Gastroesophageal sphincter (tissue), 4 donors: Measurements from ENCODE around the gene KRTAP16-1. TPM values are rescaled to one million over a fixed set of nuclear protein-coding genes. Genes with fewer than 3 reads are reported as not detected.

Experiments
- ATAC-seq: fragments of 150-250 bp; one replicate; pipeline ENCODE4 v1.9.1; 2016; ENCODE audit warnings: mild to moderate bottlenecking, moderate library complexity
- H3K27ac ChIP-seq, 4 donors: fragments of 200-600 bp; sonication (generic) in 3 of 4; 1 replicate in 3 of 4; 2 replicates in 1 of 4; pipeline ENCODE4 v1.5.1; 2016 to 2019
- H3K27me3 ChIP-seq: fragments of 200-600 bp; sonication (generic); one replicate; pipeline ENCODE4 v1.5.1; 2019
- H3K36me3 ChIP-seq, 2 donors: fragments of 200-600 bp; sonication (generic); one replicate each; pipeline ENCODE4 v1.5.1; 2019; ENCODE audit warnings: control low read depth in 1 of 2
- H3K4me1 ChIP-seq, 3 donors: fragments of 200-600 bp; sonication (generic); 1 replicate in 2 of 3; 2 replicates in 1 of 3; pipeline ENCODE4 v1.5.1; 2016 to 2019; ENCODE audit warnings: control low read depth in 2 of 3
- H3K4me3 ChIP-seq, 2 donors: fragments of 200-600 bp; sonication (generic); one replicate each; pipeline ENCODE4 v1.5.1; 2019; ENCODE audit warnings: mild to moderate bottlenecking in 1 of 2, moderate library complexity in 1 of 2
- H3K9me3 ChIP-seq, 3 donors: fragments of 200-600 bp; sonication (generic); one replicate each; pipeline ENCODE4 v1.5.1; 2017 to 2019; ENCODE audit warnings: control low read depth in 2 of 3
- CTCF ChIP-seq, 4 experiments: fragments of 200-600 bp in 2 of 4; fragments of 450-650 bp in 2 of 4; sonication (generic) in 1 of 4; IDR thresholded peaks; one replicate each; pipeline ENCODE4 v1.5.1; 2017 to 2019; ENCODE audit warnings: antibody characterized with exemption in 4 of 4, mild to moderate bottlenecking in 2 of 4, moderate library complexity in 2 of 4
- EP300 ChIP-seq: sonication (generic); formaldehyde crosslinking; IDR thresholded peaks from one replicate; pipeline ENCODE4 v1.6.1; 2017; ENCODE audit warnings: antibody characterized with exemption, mild to moderate bottlenecking
- POLR2A ChIP-seq, 2 donors: fragments of 450-650 bp; IDR thresholded peaks; one replicate each; pipeline ENCODE4 v1.6.1; 2017; ENCODE audit warnings: antibody characterized with exemption in 2 of 2, mild to moderate bottlenecking in 2 of 2, moderate library complexity in 1 of 2
- POLR2AphosphoS5 ChIP-seq: sonication (generic); formaldehyde crosslinking; IDR thresholded peaks from one replicate; pipeline ENCODE4 v1.6.1; 2017; ENCODE audit warnings: antibody characterized with exemption
- WGBS, 2 donors: methylation state at CpG; one replicate each; pipeline ENCODE4 v1.1.5; 2018; ENCODE audit warnings: low coverage in 1 of 2; 5-methylcytosine and 5-hydroxymethylcytosine counted together
- total RNA-seq, 4 donors: library from RNA; depleted of rRNA; stranded (reverse); fragments of >200 nt; gene quantifications; one replicate each; pipeline ENCODE4 v1.1.0, GENCODE V29; 2016

Gene KRTAP16-1
- total RNA-seq, 4 donors from 2014 or later: not detected

- peaks cover 11% of the 10 kb centered on the region for H3K27me3 ChIP-seq
- H3K36me3 ChIP-seq: no peaks in the 10 kb centered on the region
- no peaks in the 10 kb centered on the region for H3K9me3 ChIP-seq
- no peak for ATAC-seq
- H3K27ac ChIP-seq: no peak within 1 kb of the TSS
- H3K4me1 ChIP-seq: no peaks in the 10 kb centered on the region
- WGBS, 2 donors: 63 to 67% methylated on average over 4 to 7 of the region's 11 CpGs
- TF ChIP-seq POLR2AphosphoS5: no peak
- TF ChIP-seq CTCF (IDR thresholded peaks at IDR 0.05): no peak
- TF ChIP-seq EP300: no peak
- no peak for TF ChIP-seq POLR2A (IDR thresholded peaks at IDR 0.05)
- H3K4me3 ChIP-seq: no peak within 1 kb of the TSS
These were observed 6.9 kb downstream of the KRTAP16-1 start, which contains the start of gene KRTAP29-1 for GRCh38 chr17:41301916-41302901. TSS of gene KRTAP29-1 (minus strand) at chr17:41302851. CDS start at chr17:41302851, 0 bp downstream.

GRCh38 chr17:41301204-41301790, 7.8 kb downstream of the KRTAP16-1 start:
- no peaks in the 10 kb centered on the region for H3K4me1 ChIP-seq
- no peaks in the 10 kb centered on the region for H3K9me3 ChIP-seq
- TF ChIP-seq CTCF (IDR thresholded peaks at IDR 0.05) (no peak), POLR2A (IDR thresholded peaks at IDR 0.05) (no peak), EP300 (no peak), POLR2AphosphoS5 (no peak)
- no peaks in the 10 kb centered on the region for H3K36me3 ChIP-seq
- H3K27ac ChIP-seq: no peak overlapping the region
- ATAC-seq: no peak
- H3K27me3 ChIP-seq: peaks cover 11% of the 10 kb centered on the region
- WGBS, 2 donors: 40 to 71% methylated on average over 1 to 5 of the region's 5 CpGs
- H3K4me3 ChIP-seq: no peak overlapping the region

DNA sequence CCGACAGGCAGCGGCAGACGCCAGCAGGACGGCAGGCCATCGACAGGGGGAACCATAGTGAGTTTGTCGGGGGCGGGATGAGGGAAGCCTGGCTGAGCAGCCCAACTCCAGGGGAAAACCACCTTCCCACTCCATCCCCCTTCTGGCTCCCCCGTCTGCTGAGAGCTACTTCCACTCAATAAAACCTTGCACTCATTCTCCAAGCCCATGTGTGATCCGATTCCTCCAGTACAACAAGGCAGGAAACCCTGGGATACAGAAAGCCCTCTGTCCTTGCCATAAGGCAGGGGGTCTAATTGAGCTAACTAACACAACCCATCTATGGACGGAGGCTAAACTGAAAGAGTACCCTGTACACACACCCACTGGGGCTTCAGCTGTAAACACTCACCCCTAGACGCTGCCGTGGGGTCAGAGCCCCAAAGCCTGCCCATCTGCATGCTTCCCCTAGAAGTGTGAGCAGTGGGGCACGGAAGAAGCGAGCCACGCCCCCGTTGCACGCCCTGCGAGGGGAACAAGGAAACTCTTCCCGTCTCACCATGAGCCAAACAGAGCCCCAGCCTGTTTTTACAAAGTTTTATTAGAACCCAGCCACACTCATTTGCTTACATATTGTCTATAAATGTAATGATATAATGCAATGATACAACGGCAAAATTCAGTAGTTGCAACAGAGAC, 10.5 kb downstream of the KRTAP16-1 start:
- no peaks in the 10 kb centered on the region for H3K4me1 ChIP-seq
- H3K4me3 ChIP-seq: no peak overlapping the region
- TF ChIP-seq POLR2AphosphoS5: no peak
- TF ChIP-seq POLR2A (IDR thresholded peaks at IDR 0.05): no peak
- TF ChIP-seq EP300: no peak
- no peak for TF ChIP-seq CTCF (IDR thresholded peaks at IDR 0.05)
- H3K9me3 ChIP-seq: no peaks in the 10 kb centered on the region
- no peaks in the 10 kb centered on the region for H3K36me3 ChIP-seq
- H3K27ac ChIP-seq: no peak overlapping the region
- ATAC-seq: no peak
- H3K27me3 ChIP-seq: peaks cover 11% of the 10 kb centered on the region
- 86 to 95% methylated on average over 11 to 19 of the region's 20 CpGs for WGBS, 2 donors

DNA sequence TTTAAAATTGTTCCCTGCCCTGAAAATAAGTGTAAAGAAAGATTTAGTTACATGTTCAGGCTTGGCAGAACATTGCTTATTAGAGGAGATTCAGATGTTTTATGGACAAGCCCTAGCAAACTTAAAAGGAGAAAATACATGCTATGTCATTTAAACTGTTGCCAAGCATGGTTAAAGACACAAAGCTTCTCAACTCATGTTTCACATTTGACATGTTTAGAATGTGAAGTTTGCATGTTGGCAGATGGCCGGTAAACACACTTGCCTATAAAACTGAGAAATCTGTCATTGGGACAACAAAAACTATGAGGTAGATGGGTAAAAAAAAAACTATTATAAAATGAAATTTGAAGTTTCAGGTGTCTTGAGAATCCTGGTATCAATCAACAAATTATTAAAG, 12.3 kb downstream of the KRTAP16-1 start:
- whole genome bisulfite sequencing, 2 donors: 26 to 45% methylated on average over 1 of the region's 1 CpG
- no peaks in the 10 kb centered on the region for H3K9me3 ChIP-seq
- H3K36me3 ChIP-seq: no peaks in the 10 kb centered on the region
- ATAC-seq: no peak
- no peaks in the 10 kb centered on the region for H3K4me1 ChIP-seq
- peaks cover 23% of the 10 kb centered on the region for H3K27me3 ChIP-seq
- TF ChIP-seq CTCF (IDR thresholded peaks at IDR 0.05) (no peak), EP300 (no peak), POLR2A (IDR thresholded peaks at IDR 0.05) (no peak), POLR2AphosphoS5 (no peak)
- no peak overlapping the region for H3K27ac ChIP-seq
- H3K4me3 ChIP-seq: no peak overlapping the region
